AG04450 (cell line): ENCODE measurements around the gene ZNF644. TPM values are rescaled to one million over a fixed set of nuclear protein-coding genes. Genes with fewer than 3 reads are reported as not detected.

Experiments
- CTCF ChIA-PET: fragments of 300-600, 350-600 bp; formaldehyde crosslinking; extraction: SDS; loops from one replicate; lab custom pipeline; 2022; ENCODE audit warnings: antibody characterized with exemption, inconsistent platforms; lab: Charles Lee
- POLR2A ChIA-PET: fragments of 350-600 bp; formaldehyde crosslinking; extraction: SDS; loops from one replicate; lab custom pipeline; 2021; ENCODE audit warnings: antibody characterized with exemption, inconsistent platforms; lab: Yijun Ruan, JAX
- DNase-seq: peaks from one replicate; pipeline ENCODE4 v3.0.0-alpha.2; 2011; ENCODE audit warnings: low read depth, low spot score
- H3K27ac ChIP-seq: one replicate; pipeline ENCODE4 v1.5.1; 2012; ENCODE audit warnings: low read depth, low read length, control low read depth
- H3K27me3 ChIP-seq: one replicate; pipeline ENCODE4 v1.6.0; 2012; ENCODE audit warnings: low read length; ENCODE audit not compliant: control insufficient read depth, insufficient read depth
- H3K4me3 ChIP-seq: 2 replicates; pipeline ENCODE4 v1.5.1; 2011; ENCODE audit warnings: mild to moderate bottlenecking, low read depth, low read length, control low read depth
- H3K9me3 ChIP-seq: 2 replicates; pipeline ENCODE4 v1.5.1; 2012; ENCODE audit warnings: low read length; ENCODE audit not compliant: control insufficient read depth, insufficient read depth
- CTCF ChIP-seq: IDR thresholded peaks from 2 replicates; pipeline ENCODE4 v1.5.1; 2011; ENCODE audit warnings: low read depth, low read length, control low read depth, inconsistent platforms
- polyA plus RNA-seq: library from polyadenylated mRNA; depleted of rRNA; stranded (reverse); fragments of >200 nt; gene quantifications from 2 replicates; pipeline ENCODE4 v1.2.3, GENCODE V29; 2011

The ZNF644 gene
- polyA plus RNA-seq, 1 experiment, result 27.5 TPM

DNA sequence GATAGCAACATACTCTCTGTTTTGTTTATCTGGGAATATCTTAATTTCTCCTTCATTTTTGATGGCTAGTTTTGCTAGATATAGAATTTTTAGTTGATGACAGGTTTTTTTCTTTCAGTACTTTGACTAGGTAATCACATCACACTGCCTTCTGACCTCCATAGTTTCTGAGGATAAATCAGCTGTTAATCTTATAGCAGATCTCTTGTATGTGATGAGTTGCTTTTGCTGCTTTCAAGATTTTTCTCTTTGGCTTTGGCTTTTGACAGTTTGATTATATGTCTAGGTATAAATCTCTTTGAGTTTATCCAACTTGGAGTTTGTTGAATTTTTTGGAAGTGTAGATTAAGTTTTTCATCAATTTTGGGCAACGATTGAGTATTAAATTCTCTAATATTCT lies 142.6 kb downstream of the ZNF644 start:
- CTCF ChIA-PET, result no interaction called here
- Histone ChIP-seq H3K4me3 (no peak overlapping the region), H3K27me3 (no peaks in the 10 kb centered on the region), H3K27ac (no peak overlapping the region), H3K9me3 (peaks cover 3% of the 10 kb centered on the region)
- POLR2A ChIA-PET, result no interaction called here
- DNase-seq, result no peak
- TF ChIP-seq CTCF, result no peak

GRCh38 chr1:90876101-90876500 lies 145.7 kb downstream of the ZNF644 start:
- Histone ChIP-seq H3K27ac (no peak overlapping the region), H3K4me3 (no peak overlapping the region), H3K9me3 (peaks cover 3% of the 10 kb centered on the region), H3K27me3 (no peaks in the 10 kb centered on the region)
- no peak for TF ChIP-seq CTCF
- POLR2A ChIA-PET, result no interaction called here
- DNase-seq, result no peak
- CTCF ChIA-PET, result no interaction called here
